K562 (cell line): Measurements from ENCODE around the gene HDHD3. TPM values are rescaled to one million over a fixed set of nuclear protein-coding genes. Genes with fewer than 3 reads are reported as not detected.

Experiments used
- BRCA1 ChIP-seq, 2 experiments: fragments of 450-650 bp in 1 of 2; sonication (generic) in 1 of 2; formaldehyde crosslinking in 1 of 2; IDR thresholded peaks; 2 replicates each; pipeline versions ENCODE4 v1.5.0 to v1.6.1; 2017 to 2020; ENCODE audit warnings: mild to moderate bottlenecking in 1 of 2, missing genetic modification reagents in 1 of 2
- CTBP1 ChIP-seq: fragments of 450-650 bp; IDR thresholded peaks from 2 replicates; pipeline ENCODE4 v1.6.1; 2016; ENCODE audit warnings: borderline replicate concordance
- GTF2E2 ChIP-seq: fragments of 200-800 bp; sonication (Bioruptor generic); IDR thresholded peaks from 2 replicates; pipeline ENCODE4 v1.6.1; 2016; ENCODE audit warnings: missing genetic modification characterization, missing compliant biosample characterization
- L3MBTL2 ChIP-seq: fragments of 450-650 bp; IDR thresholded peaks from 2 replicates; pipeline ENCODE4 v1.6.1; 2016; ENCODE audit warnings: mild to moderate bottlenecking, moderate library complexity
- LARP7 ChIP-seq: fragments of 450-650 bp; IDR thresholded peaks from 2 replicates; pipeline ENCODE4 v1.6.1; 2016
- POLR2G ChIP-seq: fragments of 200-400 bp; formaldehyde crosslinking; IDR thresholded peaks from 2 replicates; pipeline ENCODE4 v1.6.1; 2017; ENCODE audit warnings: low read depth, mild to moderate bottlenecking, antibody characterized with exemption, low read length, moderate library complexity
- SRF ChIP-seq, 2 experiments: fragments of 250-450, 450-650 bp in 1 of 2; sonication (Bioruptor Pico) in 1 of 2; sonication (generic) in 1 of 2; formaldehyde crosslinking; IDR thresholded peaks; 2 replicates each; pipeline versions ENCODE4 v1.5.0 to v1.5.1; 2020 to 2022; ENCODE audit warnings: mild to moderate bottlenecking in 1 of 2, missing genetic modification reagents in 1 of 2
- ZNF354B ChIP-seq: fragments of 250-450 bp; sonication (Bioruptor Pico); IDR thresholded peaks from 2 replicates; pipeline ENCODE4 v1.4.0; 2020
- polyA plus RNA-seq, 8 experiments: library from polyadenylated mRNA; depleted of rRNA in 4 of 8; stranded (reverse) in 5 of 8; unstranded in 3 of 8; fragments of >200 nt; fragmentation: Nextera tagmentation in 2 of 8; fragmentation: Illumina TruSeq in 1 of 8; extraction: Ambion mirVana in 2 of 8; extraction: Trizol in 1 of 8; gene quantifications; 2 replicates each; pipeline versions ENCODE4 v1.2.1 to v1.2.3, GENCODE V29; 2011 to 2014; ENCODE audit warnings: inconsistent platforms in 1 of 8, missing spikeins in 1 of 8
- total RNA-seq, 7 experiments: library from RNA; depleted of rRNA in 6 of 7; stranded (reverse); fragments of >200 nt in 6 of 7; fragmentation: Illumina TruSeq in 2 of 7; extraction: Trizol in 2 of 7; gene quantifications; 2 replicates each; pipeline versions ENCODE4 v1.2.1 to v1.2.3, GENCODE V29; 2011 to 2021; ENCODE audit warnings: low replicate concordance in 1 of 7
- TF ChIP-seq, protein P1 (sequence below): fragments of 450-650 bp; IDR thresholded peaks from 2 replicates; pipeline ENCODE4 v1.6.1; 2016; ENCODE audit warnings: low read depth
- TF ChIP-seq, protein P2 (sequence below): sonication (generic); formaldehyde crosslinking; IDR thresholded peaks from 2 replicates; pipeline ENCODE4 v1.8.0; 2022; ENCODE audit warnings: mild to moderate bottlenecking, missing genetic modification reagents
- TF ChIP-seq, protein P3 (sequence below): fragments of 250-450 bp; sonication (Bioruptor Pico); IDR thresholded peaks from 2 replicates; pipeline ENCODE4 v1.8.0; 2022; ENCODE audit warnings: moderate library complexity, mild to moderate bottlenecking, inconsistent platforms

The HDHD3 gene
- total and polyA plus RNA-seq, 9 of the 15 experiments (the other 6 are each of a cell fraction or from before 2014, with no cell fraction given): 1.1 to 19.1 (median 10.9) TPM

DNA sequence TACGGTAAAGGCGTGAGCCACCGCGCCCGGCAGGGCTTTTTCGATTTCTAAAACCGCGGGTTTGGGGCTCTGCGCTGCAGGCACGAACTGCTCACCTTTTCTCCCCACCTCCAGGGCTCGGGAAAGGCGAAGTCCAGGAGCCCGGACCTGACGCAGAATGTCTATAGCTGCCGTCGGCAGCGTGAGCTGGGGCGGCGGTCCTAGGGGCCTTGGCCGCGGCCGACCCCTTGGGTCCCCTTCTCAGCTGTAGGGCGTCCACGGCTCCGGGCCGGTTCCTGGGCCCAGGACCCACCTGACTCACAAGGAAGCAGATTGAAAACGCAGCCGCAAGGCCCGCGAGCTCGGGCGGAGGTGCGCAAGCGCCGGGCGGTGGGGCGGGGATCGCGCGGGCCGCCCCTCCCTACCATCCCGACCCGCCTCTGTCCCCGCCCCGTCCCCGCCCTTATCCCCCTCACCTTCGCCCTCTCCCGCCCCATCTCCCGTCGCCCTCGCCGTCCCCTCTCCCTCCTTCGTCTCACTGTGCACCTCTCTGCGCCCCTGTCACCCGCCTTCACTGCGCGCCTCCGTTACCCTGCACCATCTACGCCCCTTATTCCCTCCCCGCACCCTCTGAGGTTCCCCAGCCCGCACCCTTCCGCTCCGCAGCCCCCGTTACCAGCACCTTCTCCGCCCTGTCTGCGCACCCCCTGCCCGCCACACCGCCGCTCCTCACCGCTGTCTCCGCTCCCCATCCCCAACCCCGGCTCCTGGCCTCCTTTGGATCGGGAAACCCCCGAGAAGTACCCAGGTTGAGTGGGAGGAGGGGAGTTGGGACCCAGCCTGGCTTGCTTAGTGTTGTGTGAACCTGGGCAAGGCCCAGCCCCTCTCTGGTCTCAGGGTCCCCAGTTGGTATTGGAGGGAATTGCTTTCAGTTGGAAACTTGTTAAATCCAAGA lies at the start of gene HDHD3 (continued):
- TF ChIP-seq BRCA1 (IDR thresholded peaks at IDR 0.05) (no peak), BRCA1 (CRISPR knock-in tag; IDR thresholded peaks at IDR 0.05) (no peak), L3MBTL2 (peak; percentile 75), CTBP1 (no peak), LARP7 (0 out of 2 replicates have a peak, but pooled peaks have one; percentile 37), ZNF354B (CRISPR knock-in tag) (no peak), GTF2E2 (no peak), SRF (CRISPR knock-in tag; IDR thresholded peaks at IDR 0.05) (0 out of 4 replicates have a peak, but pooled peaks of 1 of the 2 experiments have one; percentile 20), POLR2G (peak; percentile 90)
- TF ChIP-seq, protein P1, sequence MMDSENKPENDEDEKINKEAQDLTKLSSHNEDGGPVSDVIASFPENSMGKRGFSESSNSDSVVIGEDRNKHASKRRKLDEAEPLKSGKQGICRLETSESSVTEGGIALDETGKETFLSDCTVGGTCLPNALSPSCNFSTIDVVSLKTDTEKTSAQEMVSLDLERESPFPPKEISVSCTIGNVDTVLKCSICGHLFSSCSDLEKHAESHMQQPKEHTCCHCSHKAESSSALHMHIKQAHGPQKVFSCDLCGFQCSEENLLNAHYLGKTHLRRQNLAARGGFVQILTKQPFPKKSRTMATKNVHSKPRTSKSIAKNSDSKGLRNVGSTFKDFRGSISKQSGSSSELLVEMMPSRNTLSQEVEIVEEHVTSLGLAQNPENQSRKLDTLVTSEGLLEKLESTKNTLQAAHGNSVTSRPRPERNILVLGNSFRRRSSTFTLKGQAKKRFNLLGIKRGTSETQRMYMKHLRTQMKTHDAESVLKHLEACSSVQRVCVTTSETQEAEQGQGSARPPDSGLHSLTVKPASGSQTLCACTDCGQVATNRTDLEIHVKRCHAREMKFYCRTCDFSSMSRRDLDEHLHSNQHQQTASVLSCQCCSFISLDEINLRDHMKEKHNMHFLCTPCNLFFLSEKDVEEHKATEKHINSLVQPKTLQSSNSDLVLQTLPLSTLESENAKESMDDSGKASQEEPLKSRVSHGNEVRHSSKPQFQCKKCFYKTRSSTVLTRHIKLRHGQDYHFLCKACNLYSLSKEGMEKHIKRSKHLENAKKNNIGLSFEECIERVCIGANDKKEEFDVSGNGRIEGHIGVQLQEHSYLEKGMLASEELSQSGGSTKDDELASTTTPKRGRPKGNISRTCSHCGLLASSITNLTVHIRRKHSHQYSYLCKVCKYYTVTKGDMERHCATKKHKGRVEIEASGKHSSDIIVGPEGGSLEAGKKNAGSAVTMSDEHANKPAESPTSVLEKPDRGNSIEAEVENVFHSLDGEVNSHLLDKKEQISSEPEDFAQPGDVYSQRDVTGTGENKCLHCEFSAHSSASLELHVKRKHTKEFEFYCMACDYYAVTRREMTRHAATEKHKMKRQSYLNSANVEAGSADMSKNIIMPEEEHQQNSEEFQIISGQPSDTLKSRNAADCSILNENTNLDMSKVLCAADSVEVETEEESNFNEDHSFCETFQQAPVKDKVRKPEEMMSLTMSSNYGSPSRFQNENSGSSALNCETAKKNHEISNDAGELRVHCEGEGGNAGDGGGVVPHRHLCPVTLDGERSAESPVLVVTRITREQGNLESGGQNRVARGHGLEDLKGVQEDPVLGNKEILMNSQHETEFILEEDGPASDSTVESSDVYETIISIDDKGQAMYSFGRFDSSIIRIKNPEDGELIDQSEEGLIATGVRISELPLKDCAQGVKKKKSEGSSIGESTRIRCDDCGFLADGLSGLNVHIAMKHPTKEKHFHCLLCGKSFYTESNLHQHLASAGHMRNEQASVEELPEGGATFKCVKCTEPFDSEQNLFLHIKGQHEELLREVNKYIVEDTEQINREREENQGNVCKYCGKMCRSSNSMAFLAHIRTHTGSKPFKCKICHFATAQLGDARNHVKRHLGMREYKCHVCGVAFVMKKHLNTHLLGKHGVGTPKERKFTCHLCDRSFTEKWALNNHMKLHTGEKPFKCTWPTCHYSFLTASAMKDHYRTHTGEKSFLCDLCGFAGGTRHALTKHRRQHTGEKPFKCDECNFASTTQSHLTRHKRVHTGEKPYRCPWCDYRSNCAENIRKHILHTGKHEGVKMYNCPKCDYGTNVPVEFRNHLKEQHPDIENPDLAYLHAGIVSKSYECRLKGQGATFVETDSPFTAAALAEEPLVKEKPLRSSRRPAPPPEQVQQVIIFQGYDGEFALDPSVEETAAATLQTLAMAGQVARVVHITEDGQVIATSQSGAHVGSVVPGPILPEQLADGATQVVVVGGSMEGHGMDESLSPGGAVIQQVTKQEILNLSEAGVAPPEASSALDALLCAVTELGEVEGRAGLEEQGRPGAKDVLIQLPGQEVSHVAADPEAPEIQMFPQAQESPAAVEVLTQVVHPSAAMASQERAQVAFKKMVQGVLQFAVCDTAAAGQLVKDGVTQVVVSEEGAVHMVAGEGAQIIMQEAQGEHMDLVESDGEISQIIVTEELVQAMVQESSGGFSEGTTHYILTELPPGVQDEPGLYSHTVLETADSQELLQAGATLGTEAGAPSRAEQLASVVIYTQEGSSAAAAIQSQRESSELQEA: no peak
- TF ChIP-seq, protein P2, sequence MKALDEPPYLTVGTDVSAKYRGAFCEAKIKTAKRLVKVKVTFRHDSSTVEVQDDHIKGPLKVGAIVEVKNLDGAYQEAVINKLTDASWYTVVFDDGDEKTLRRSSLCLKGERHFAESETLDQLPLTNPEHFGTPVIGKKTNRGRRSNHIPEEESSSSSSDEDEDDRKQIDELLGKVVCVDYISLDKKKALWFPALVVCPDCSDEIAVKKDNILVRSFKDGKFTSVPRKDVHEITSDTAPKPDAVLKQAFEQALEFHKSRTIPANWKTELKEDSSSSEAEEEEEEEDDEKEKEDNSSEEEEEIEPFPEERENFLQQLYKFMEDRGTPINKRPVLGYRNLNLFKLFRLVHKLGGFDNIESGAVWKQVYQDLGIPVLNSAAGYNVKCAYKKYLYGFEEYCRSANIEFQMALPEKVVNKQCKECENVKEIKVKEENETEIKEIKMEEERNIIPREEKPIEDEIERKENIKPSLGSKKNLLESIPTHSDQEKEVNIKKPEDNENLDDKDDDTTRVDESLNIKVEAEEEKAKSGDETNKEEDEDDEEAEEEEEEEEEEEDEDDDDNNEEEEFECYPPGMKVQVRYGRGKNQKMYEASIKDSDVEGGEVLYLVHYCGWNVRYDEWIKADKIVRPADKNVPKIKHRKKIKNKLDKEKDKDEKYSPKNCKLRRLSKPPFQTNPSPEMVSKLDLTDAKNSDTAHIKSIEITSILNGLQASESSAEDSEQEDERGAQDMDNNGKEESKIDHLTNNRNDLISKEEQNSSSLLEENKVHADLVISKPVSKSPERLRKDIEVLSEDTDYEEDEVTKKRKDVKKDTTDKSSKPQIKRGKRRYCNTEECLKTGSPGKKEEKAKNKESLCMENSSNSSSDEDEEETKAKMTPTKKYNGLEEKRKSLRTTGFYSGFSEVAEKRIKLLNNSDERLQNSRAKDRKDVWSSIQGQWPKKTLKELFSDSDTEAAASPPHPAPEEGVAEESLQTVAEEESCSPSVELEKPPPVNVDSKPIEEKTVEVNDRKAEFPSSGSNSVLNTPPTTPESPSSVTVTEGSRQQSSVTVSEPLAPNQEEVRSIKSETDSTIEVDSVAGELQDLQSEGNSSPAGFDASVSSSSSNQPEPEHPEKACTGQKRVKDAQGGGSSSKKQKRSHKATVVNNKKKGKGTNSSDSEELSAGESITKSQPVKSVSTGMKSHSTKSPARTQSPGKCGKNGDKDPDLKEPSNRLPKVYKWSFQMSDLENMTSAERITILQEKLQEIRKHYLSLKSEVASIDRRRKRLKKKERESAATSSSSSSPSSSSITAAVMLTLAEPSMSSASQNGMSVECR (CRISPR knock-in tag): no peak
- TF ChIP-seq, protein P3, sequence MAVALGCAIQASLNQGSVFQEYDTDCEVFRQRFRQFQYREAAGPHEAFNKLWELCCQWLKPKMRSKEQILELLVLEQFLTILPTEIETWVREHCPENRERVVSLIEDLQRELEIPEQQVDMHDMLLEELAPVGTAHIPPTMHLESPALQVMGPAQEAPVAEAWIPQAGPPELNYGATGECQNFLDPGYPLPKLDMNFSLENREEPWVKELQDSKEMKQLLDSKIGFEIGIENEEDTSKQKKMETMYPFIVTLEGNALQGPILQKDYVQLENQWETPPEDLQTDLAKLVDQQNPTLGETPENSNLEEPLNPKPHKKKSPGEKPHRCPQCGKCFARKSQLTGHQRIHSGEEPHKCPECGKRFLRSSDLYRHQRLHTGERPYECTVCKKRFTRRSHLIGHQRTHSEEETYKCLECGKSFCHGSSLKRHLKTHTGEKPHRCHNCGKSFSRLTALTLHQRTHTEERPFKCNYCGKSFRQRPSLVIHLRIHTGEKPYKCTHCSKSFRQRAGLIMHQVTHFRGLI (CRISPR knock-in tag): no peak
